ENCODE measurements around the gene NXNL2. TPM values are rescaled to one million over a fixed set of nuclear protein-coding genes. Genes with fewer than 3 reads are reported as not detected.
A peak's percentile ranks its signal among the peaks of the same experiment; 100 is the strongest.

Gene NXNL2
- total and polyA plus RNA-seq, 12 donors: 0.09 TPM; not detected in 11

- no peak for ATAC-seq
Measured at GRCh38 chr9:88536023-88536324, 996 bp downstream of the NXNL2 start.

GRCh38 chr9:88536951-88537760 lies 2.2 kb downstream of the NXNL2 start:
- no peak for TF ChIP-seq CTCF (IDR thresholded peaks at IDR 0.05)
- Histone ChIP-seq H3K36me3 (no peaks in the 10 kb centered on the region), H3K27ac (peak overlapping the region in 3 of 10 donors; percentile 0 to 31 (median 21)), H3K4me3 (no peak overlapping the region), H3K27me3 (peaks cover 5 to 58% (median 36%) of the 10 kb centered on the region in 7 donors), H3K4me1 (peaks cover 6 to 34% (median 14%) of the 10 kb centered on the region in 9 donors), H3K9me3 (no peaks in the 10 kb centered on the region)
- WGBS, 2 donors: 66 to 67% methylated on average over 15 of the region's 15 CpGs
- intact Hi-C loops (cut with DNase I): loop anchor here in 1 of 10 donors (10.0 kb wide), 1 partner anchor 122 kb away; no protein-coding TSS in a partner anchor
- ATAC-seq (peak in 4 of 8 donors; percentile 11 to 55 (median 28)), DNase-seq (peak; percentile 16 to 27)

More at GRCh38 chr9:88536023-88536324, 996 bp downstream of the NXNL2 start:
- Histone ChIP-seq H3K36me3 (no peaks in the 10 kb centered on the region), H3K27me3 (peaks cover 5 to 61% (median 36%) of the 10 kb centered on the region in 7 donors), H3K4me3 (peak overlapping the region in 5 of 10 donors; percentile 29 to 50 (median 46)), H3K27ac (peak overlapping the region in 1 of 10 donors; percentile 22), H3K9me3 (no peaks in the 10 kb centered on the region), H3K4me1 (peaks cover 6 to 37% (median 14%) of the 10 kb centered on the region in 9 donors)
- intact Hi-C loops (cut with DNase I): loop anchor here in 1 of 10 donors (10.0 kb wide), 1 partner anchor 121 kb away; no protein-coding TSS in a partner anchor
- TF ChIP-seq CTCF (IDR thresholded peaks at IDR 0.05): no peak
- peak in 1 of 2 donors; percentile 17 for DNase-seq
- 22 to 32% methylated on average over 18 of the region's 18 CpGs for WGBS, 2 donors

DNA sequence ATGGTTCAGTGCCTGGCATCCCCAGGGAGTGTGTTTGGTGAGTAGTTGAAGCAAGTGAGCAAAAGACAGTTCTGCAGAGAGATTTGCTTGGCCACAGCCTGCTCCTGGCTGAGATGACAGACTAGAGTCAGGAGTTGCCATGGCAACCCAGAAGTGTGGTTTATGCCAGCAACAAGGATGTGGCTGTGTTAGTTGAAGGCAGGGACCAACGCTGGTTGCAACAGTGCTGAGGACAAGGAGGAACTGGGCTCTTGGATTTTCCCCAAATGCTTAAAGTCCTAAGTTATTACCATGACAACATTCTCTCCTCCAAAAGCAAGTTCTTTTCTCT lies 2.7 kb downstream of the NXNL2 start:
- H3K36me3 ChIP-seq: no peaks in the 10 kb centered on the region
- peak in 7 of 8 donors; percentile 17 to 62 (median 45) for ATAC-seq
- H3K4me3 ChIP-seq: no peak overlapping the region
- H3K27me3 ChIP-seq: peaks cover 5 to 54% (median 36%) of the 10 kb centered on the region in 7 donors
- intact Hi-C loops (cut with DNase I): loop anchor here in 1 of 10 donors (10.0 kb wide), 1 partner anchor 123 kb away; no protein-coding TSS in a partner anchor
- H3K27ac ChIP-seq: peak overlapping the region in 3 of 10 donors; percentile 21 to 42 (median 31)
- DNase-seq: peak; percentile 25 to 53
- no peaks in the 10 kb centered on the region for H3K9me3 ChIP-seq
- TF ChIP-seq CTCF (IDR thresholded peaks at IDR 0.05): no peak
- WGBS, 2 donors: 21 to 31% methylated on average over 1 of the region's 1 CpG
- peaks cover 6 to 30% (median 14%) of the 10 kb centered on the region in 9 donors for H3K4me1 ChIP-seq

- H3K27me3 ChIP-seq: peaks cover 5 to 52% (median 36%) of the 10 kb centered on the region in 7 donors
- WGBS, 2 donors: 86 to 89% methylated on average over 10 of the region's 10 CpGs
- ATAC-seq (no peak), DNase-seq (no peak)
- intact Hi-C loops (cut with DNase I): loop anchor here in 1 of 10 donors (10.0 kb wide), 1 partner anchor 124 kb away; no protein-coding TSS in a partner anchor
- no peak overlapping the region for H3K4me3 ChIP-seq
- no peak for TF ChIP-seq CTCF (IDR thresholded peaks at IDR 0.05)
- no peaks in the 10 kb centered on the region for H3K9me3 ChIP-seq
- H3K27ac ChIP-seq: peak overlapping the region in 1 of 10 donors; percentile 42
- peaks cover 6 to 30% (median 14%) of the 10 kb centered on the region in 9 donors for H3K4me1 ChIP-seq
- H3K36me3 ChIP-seq: no peaks in the 10 kb centered on the region
Measured at GRCh38 chr9:88538311-88539085, 3.5 kb downstream of the NXNL2 start.

All from heart right ventricle (tissue), 16 donors.